Hepatocyte (in vitro differentiated cells): ENCODE measurements around the gene RNF182. TPM values are rescaled to one million over a fixed set of nuclear protein-coding genes. Genes with fewer than 3 reads are reported as not detected.

Experiments
- DNase-seq: peaks from one replicate; pipeline ENCODE4 v3.0.0-alpha.2; 2016; ENCODE audit warnings: low spot score
- H2AFZ ChIP-seq: fragments of 200-600 bp; sonication (generic); 2 replicates; pipeline ENCODE4 v1.6.0; 2016; ENCODE audit warnings: antibody characterized with exemption, mild to moderate bottlenecking
- H3K27ac ChIP-seq: fragments of 200-600 bp; sonication (generic); 2 replicates; pipeline ENCODE4 v1.5.1; 2016; ENCODE audit warnings: mild to moderate bottlenecking
- H3K27me3 ChIP-seq: fragments of 200-600 bp; sonication (generic); 2 replicates; pipeline ENCODE4 v1.6.1; 2016
- H3K36me3 ChIP-seq: fragments of 200-600 bp; sonication (generic); replicated peaks from 2 replicates; pipeline ENCODE4 v1.5.1; 2016; ENCODE audit warnings: low read depth; ENCODE audit not compliant: insufficient read depth
- H3K4me1 ChIP-seq: fragments of 200-600 bp; sonication (generic); 2 replicates; pipeline ENCODE4 v1.5.1; 2016; ENCODE audit warnings: mild to moderate bottlenecking, moderate library complexity; ENCODE audit not compliant: insufficient read depth
- H3K4me2 ChIP-seq: fragments of 200-600 bp; sonication (generic); 2 replicates; pipeline ENCODE4 v1.6.0; 2016
- H3K4me3 ChIP-seq: fragments of 200-600 bp; sonication (generic); 2 replicates; pipeline ENCODE4 v1.5.1; 2016; ENCODE audit warnings: mild to moderate bottlenecking
- H3K79me2 ChIP-seq: fragments of 200-600 bp; sonication (generic); 2 replicates; pipeline ENCODE4 v1.6.0; 2017; ENCODE audit warnings: mild to moderate bottlenecking
- H3K9me2 ChIP-seq: fragments of 200-600 bp; sonication (generic); replicated peaks from 2 replicates; pipeline ENCODE4 v1.6.0; 2017; ENCODE audit warnings: mild to moderate bottlenecking; ENCODE audit not compliant: insufficient read depth
- H3K9me3 ChIP-seq: fragments of 200-600 bp; sonication (generic); 2 replicates; pipeline ENCODE4 v1.5.1; 2016; ENCODE audit warnings: low read depth, mild to moderate bottlenecking
- H4K20me1 ChIP-seq: fragments of 200-600 bp; sonication (generic); 2 replicates; pipeline ENCODE4 v1.6.0; 2016; ENCODE audit warnings: mild to moderate bottlenecking; ENCODE audit not compliant: insufficient read depth, poor library complexity, severe bottlenecking
- CTCF ChIP-seq: fragments of 200-600 bp; sonication (generic); IDR thresholded peaks from 2 replicates; pipeline ENCODE4 v1.5.1; 2016; ENCODE audit warnings: antibody characterized with exemption, mild to moderate bottlenecking; ENCODE audit not compliant: poor library complexity
- EZH2 ChIP-seq: fragments of 200-600 bp; sonication (generic); IDR thresholded peaks from 2 replicates; pipeline ENCODE4 v1.6.1; 2016; ENCODE audit warnings: antibody characterized with exemption, mild to moderate bottlenecking, borderline replicate concordance
- EZH2phosphoT487 ChIP-seq: fragments of 200-600 bp; sonication (generic); IDR thresholded peaks from one replicate; pipeline ENCODE4 v1.6.1; 2018; ENCODE audit warnings: antibody characterized with exemption, mild to moderate bottlenecking, low read depth, moderate library complexity; ENCODE audit not compliant: unreplicated experiment, severe bottlenecking
- WGBS: methylation state at CpG from one replicate; pipeline ENCODE4 v1.1.6; 2016; ENCODE audit warnings: low lambda C conversion rate; ENCODE audit errors: missing lambda C conversion rate; 5-methylcytosine and 5-hydroxymethylcytosine counted together
- polyA plus RNA-seq: library from polyadenylated mRNA; unstranded; fragments of >200 nt; fragmentation: Nextera tagmentation; extraction: Ambion mirVana; gene quantifications from 2 replicates; pipeline ENCODE4 v1.2.1, GENCODE V29; 2016
- total RNA-seq: library from RNA; depleted of rRNA; stranded (reverse); fragments of >200 nt; gene quantifications from 2 replicates; pipeline ENCODE4 v1.2.3, GENCODE V29; 2014

The RNF182 gene
- total and polyA plus RNA-seq, 2 experiments from 2014 or later: 2.0 TPM; not detected in 1

GRCh38 chr6:13920552-13920951 lies 4.2 kb upstream of the RNF182 start:
- Histone ChIP-seq H3K36me3 (no peaks in the 10 kb centered on the region), H3K4me2 (no peak overlapping the region), H3K4me1 (peaks cover 11% of the 10 kb centered on the region), H3K9me3 (no peaks in the 10 kb centered on the region), H3K9me2 (no peaks in the 10 kb centered on the region), H2AFZ (no peak overlapping the region), H4K20me1 (no peaks in the 10 kb centered on the region), H3K27me3 (peaks cover 22% of the 10 kb centered on the region), H3K4me3 (no peak overlapping the region), H3K79me2 (no peaks in the 10 kb centered on the region), H3K27ac (no peak overlapping the region)
- WGBS: 59% methylated on average over 4 of the region's 4 CpGs
- TF ChIP-seq EZH2 (no peak), CTCF (no peak), EZH2phosphoT487 (no peak)
- no peak for DNase-seq

GRCh38 chr6:13922750-13923149 lies 2.0 kb upstream of the RNF182 start:
- Histone ChIP-seq H3K4me3 (no peak overlapping the region), H3K4me2 (no peak overlapping the region), H3K79me2 (no peaks in the 10 kb centered on the region), H4K20me1 (no peaks in the 10 kb centered on the region), H3K9me3 (no peaks in the 10 kb centered on the region), H3K27ac (no peak overlapping the region), H3K36me3 (no peaks in the 10 kb centered on the region), H2AFZ (no peak overlapping the region), H3K4me1 (no peaks in the 10 kb centered on the region), H3K27me3 (peaks cover 44% of the 10 kb centered on the region), H3K9me2 (no peaks in the 10 kb centered on the region)
- DNase-seq: no peak
- TF ChIP-seq EZH2phosphoT487: no peak
- no peak for TF ChIP-seq CTCF
- no peak for TF ChIP-seq EZH2
- WGBS: 83% methylated on average over 3 of the region's 3 CpGs

GRCh38 chr6:13923527-13924145 lies 1.1 kb upstream of the RNF182 start:
- TF ChIP-seq EZH2 (no peak), CTCF (no peak), EZH2phosphoT487 (no peak)
- H3K9me2 ChIP-seq: no peaks in the 10 kb centered on the region
- H3K27ac ChIP-seq: no peak overlapping the region
- peak overlapping the region; percentile 51 for H3K4me3 ChIP-seq
- no peaks in the 10 kb centered on the region for H3K9me3 ChIP-seq
- H3K79me2 ChIP-seq: no peaks in the 10 kb centered on the region
- H3K4me2 ChIP-seq: peak overlapping the region; percentile 92
- DNase-seq: no peak
- H3K4me1 ChIP-seq: no peaks in the 10 kb centered on the region
- no peaks in the 10 kb centered on the region for H3K36me3 ChIP-seq
- H3K27me3 ChIP-seq: peaks cover 47% of the 10 kb centered on the region
- H4K20me1 ChIP-seq: no peaks in the 10 kb centered on the region
- WGBS: 23% methylated on average over 5 of the region's 5 CpGs
- H2AFZ ChIP-seq: peak overlapping the region; percentile 34
